DND-41 (cell line): ENCODE measurements around the gene PBRM1.

Experiments used
- CTCF ChIP-seq: IDR thresholded peaks from 2 replicates; pipeline ENCODE4 v1.5.1; 2012; ENCODE audit warnings: borderline replicate concordance, low read length, moderate library complexity, mild to moderate bottlenecking; ENCODE audit not compliant: poor library complexity, severe bottlenecking; ENCODE audit errors: extremely low read depth
- EZH2 ChIP-seq: IDR thresholded peaks from 3 replicates; pipeline ENCODE4 v1.6.1; 2012; ENCODE audit warnings: borderline replicate concordance, low read depth, mild to moderate bottlenecking, moderate library complexity, low read length, inconsistent platforms; ENCODE audit not compliant: severe bottlenecking

- TF ChIP-seq EZH2 (no peak), CTCF (no peak)
Measured at GRCh38 chr3:52518723-52519444, 166.8 kb downstream of the PBRM1 start.
